Activated B cell treated with CpG ODN at 0.5 μM for 24 hours (primary cell): ENCODE measurements around the gene PLEKHA3. TPM values are rescaled to one million over a fixed set of nuclear protein-coding genes. Genes with fewer than 3 reads are reported as not detected.

ENCODE experiments used
- ATAC-seq: fragments of 200-7000 bp; cut with Tn5 transposase; one replicate; pipeline ENCODE4 v1.10.0; 2021; ENCODE audit warnings: low read depth, mild to moderate bottlenecking, moderate library complexity
- CTCF ChIA-PET: fragments of 350-600 bp; sonication (Branson Sonifier 250); formaldehyde crosslinking; loops from one replicate; lab custom pipeline; 2021; ENCODE audit warnings: antibody characterized with exemption; lab: Charles Lee
- POLR2A ChIA-PET: fragments of 350-600 bp; sonication (Branson Sonifier 250); formaldehyde crosslinking; loops from one replicate; lab custom pipeline; 2021; ENCODE audit warnings: antibody characterized with exemption; lab: Charles Lee
- DNase-seq: peaks from one replicate; pipeline ENCODE4 v3.0.0; 2022
- H3K27ac Mint-ChIP-seq: one replicate; pipeline ENCODE4 v1.8.0; 2020; ENCODE audit warnings: mixed read lengths
- H3K27me3 Mint-ChIP-seq: one replicate; pipeline ENCODE4 v1.8.0; 2021; ENCODE audit warnings: mixed read lengths
- H3K36me3 Mint-ChIP-seq: one replicate; pipeline ENCODE4 v1.8.0; 2021; ENCODE audit warnings: low read depth, mixed read lengths
- H3K4me1 Mint-ChIP-seq: one replicate; pipeline ENCODE4 v1.8.0; 2021; ENCODE audit warnings: mixed read lengths
- H3K4me3 Mint-ChIP-seq: one replicate; pipeline ENCODE4 v1.8.0; 2020; ENCODE audit warnings: mild to moderate bottlenecking, mixed read lengths
- H3K9me3 Mint-ChIP-seq: one replicate; pipeline ENCODE4 v1.8.0; 2020; ENCODE audit warnings: mixed read lengths
- intact Hi-C: fragments of 100-400 bp; cut with micrococcal nuclease; formaldehyde crosslinking; loops from one replicate; pipeline ENCODE4 v1.15.1; 2024
- total RNA-seq: library from RNA; stranded (reverse); gene quantifications from 2 replicates; pipeline ENCODE4 v1.2.3, GENCODE V29; 2022
- TF ChIP-seq, protein P1 (sequence below): fragments of 200-600 bp; IDR thresholded peaks from one replicate; pipeline ENCODE4 v1.8.0; 2022; ENCODE audit warnings: antibody characterized with exemption, mild to moderate bottlenecking

The PLEKHA3 gene
- total RNA-seq, 1 donor from 2014 or later = 29.6 TPM

DNA sequence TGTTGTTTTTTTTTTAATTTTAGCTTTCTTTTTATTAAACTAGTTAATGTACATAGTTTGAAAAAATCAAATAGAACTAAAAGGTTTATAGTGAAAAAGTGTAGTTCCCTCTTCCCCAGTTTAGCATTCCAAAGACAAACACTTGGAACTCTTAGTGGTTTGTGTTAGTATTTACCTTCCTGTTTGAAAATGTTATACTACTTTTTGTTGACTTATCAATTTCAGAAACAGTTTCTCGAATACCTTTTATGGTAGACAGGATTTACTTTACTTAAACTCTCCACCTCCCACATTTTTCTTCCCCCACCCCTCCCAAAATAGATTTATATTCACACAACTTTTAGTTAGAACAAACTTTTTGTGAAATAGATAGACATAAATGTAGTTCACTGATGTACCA lies 26.7 kb downstream of the PLEKHA3 start:
- H3K4me1 Mint-ChIP-seq = no peaks in the 10 kb centered on the region
- POLR2A ChIA-PET = interaction anchor here (1.2 kb wide), 1 partner anchor 12 kb away, joined by 5 read pairs; no protein-coding TSS in a partner anchor
- H3K4me3 Mint-ChIP-seq = no peak overlapping the region
- ATAC-seq (no peak), DNase-seq (no peak)
- TF ChIP-seq, protein P1, sequence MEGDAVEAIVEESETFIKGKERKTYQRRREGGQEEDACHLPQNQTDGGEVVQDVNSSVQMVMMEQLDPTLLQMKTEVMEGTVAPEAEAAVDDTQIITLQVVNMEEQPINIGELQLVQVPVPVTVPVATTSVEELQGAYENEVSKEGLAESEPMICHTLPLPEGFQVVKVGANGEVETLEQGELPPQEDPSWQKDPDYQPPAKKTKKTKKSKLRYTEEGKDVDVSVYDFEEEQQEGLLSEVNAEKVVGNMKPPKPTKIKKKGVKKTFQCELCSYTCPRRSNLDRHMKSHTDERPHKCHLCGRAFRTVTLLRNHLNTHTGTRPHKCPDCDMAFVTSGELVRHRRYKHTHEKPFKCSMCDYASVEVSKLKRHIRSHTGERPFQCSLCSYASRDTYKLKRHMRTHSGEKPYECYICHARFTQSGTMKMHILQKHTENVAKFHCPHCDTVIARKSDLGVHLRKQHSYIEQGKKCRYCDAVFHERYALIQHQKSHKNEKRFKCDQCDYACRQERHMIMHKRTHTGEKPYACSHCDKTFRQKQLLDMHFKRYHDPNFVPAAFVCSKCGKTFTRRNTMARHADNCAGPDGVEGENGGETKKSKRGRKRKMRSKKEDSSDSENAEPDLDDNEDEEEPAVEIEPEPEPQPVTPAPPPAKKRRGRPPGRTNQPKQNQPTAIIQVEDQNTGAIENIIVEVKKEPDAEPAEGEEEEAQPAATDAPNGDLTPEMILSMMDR = no peak
- H3K27me3 Mint-ChIP-seq = no peaks in the 10 kb centered on the region
- H3K9me3 Mint-ChIP-seq = no peaks in the 10 kb centered on the region
- peaks cover 56% of the 10 kb centered on the region for H3K36me3 Mint-ChIP-seq
- CTCF ChIA-PET = no interaction called here
- intact Hi-C loops = no loop called here
- no peak overlapping the region for H3K27ac Mint-ChIP-seq

DNA sequence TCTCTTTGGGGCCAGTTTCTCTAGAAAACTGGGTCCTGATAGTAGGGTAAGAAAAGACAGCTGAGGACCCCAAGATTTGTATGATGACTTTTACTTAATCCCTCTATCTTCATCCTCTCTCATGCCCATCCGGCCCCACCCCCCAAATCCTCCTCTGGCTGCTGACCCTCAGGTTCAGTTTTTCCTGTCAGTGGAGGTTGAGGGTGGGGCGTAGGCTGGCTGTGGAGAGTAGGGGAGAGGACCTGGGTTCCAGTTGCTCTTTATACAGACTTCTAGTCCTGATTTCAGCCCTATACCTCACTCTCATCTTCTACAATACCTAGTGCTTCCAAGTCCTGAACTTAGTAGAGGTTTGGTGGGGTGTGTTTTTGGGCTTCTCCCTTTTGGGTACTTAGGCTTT lies 28.4 kb downstream of the PLEKHA3 start:
- no peak for ATAC-seq
- DNase-seq = no peak
- H3K27me3 Mint-ChIP-seq = no peaks in the 10 kb centered on the region
- TF ChIP-seq, protein P1 = no peak
- CTCF ChIA-PET = no interaction called here
- no peak overlapping the region for H3K4me3 Mint-ChIP-seq
- peaks cover 50% of the 10 kb centered on the region for H3K36me3 Mint-ChIP-seq
- no peaks in the 10 kb centered on the region for H3K4me1 Mint-ChIP-seq
- no peak overlapping the region for H3K27ac Mint-ChIP-seq
- POLR2A ChIA-PET = no interaction called here
- intact Hi-C loops = no loop called here
- no peaks in the 10 kb centered on the region for H3K9me3 Mint-ChIP-seq

DNA sequence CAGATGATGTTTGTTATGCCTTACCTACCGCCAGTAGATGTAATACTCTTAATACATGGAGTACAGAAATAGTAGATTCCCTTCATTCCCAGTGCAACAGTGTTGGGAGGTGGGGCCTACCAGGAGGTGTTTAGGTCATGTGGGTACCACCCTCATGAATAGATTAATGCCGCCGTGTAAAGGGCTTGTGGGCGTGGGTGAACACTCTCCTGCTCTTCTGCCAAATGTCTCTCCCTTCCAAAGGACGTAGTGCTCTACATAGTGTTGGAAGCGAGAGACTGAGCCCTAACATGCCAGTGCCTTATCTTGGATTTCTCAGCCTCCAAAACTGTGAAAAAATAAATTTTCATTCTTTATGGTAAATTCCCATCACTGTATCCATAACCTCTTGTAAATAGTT lies 30.1 kb downstream of the PLEKHA3 start:
- intact Hi-C loops = no loop called here
- Mint-ChIP-seq H3K36me3 (peaks cover 50% of the 10 kb centered on the region), H3K27me3 (no peaks in the 10 kb centered on the region), H3K9me3 (no peaks in the 10 kb centered on the region), H3K27ac (no peak overlapping the region), H3K4me3 (no peak overlapping the region), H3K4me1 (no peaks in the 10 kb centered on the region)
- ChIA-PET CTCF (no interaction called here), POLR2A (no interaction called here)
- DNase-seq (no peak), ATAC-seq (no peak)
- TF ChIP-seq, protein P1 = no peak

DNA sequence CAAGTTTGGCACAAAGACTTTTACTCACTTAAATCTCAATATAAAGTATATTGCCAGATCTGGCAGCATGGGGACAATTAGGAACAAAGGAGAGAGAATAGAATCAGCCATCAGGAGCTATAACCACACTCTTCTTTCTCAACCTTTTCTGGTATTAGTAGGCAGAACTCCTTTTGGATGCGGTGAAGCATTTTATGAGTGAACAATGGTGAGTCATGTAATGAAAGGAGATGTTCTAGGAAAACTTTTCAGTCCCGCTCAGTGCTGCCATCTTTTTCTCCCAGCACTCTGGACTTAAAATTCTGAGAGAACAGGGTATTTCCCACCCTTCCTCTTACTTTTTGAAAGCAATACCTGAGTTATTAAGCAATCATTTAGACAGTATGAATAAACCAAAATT lies 32.2 kb downstream of the PLEKHA3 start:
- intact Hi-C loops = no loop called here
- no peak overlapping the region for H3K4me3 Mint-ChIP-seq
- no peaks in the 10 kb centered on the region for H3K9me3 Mint-ChIP-seq
- no peaks in the 10 kb centered on the region for H3K4me1 Mint-ChIP-seq
- peaks cover 49% of the 10 kb centered on the region for H3K36me3 Mint-ChIP-seq
- CTCF ChIA-PET = no interaction called here
- POLR2A ChIA-PET = no interaction called here
- no peaks in the 10 kb centered on the region for H3K27me3 Mint-ChIP-seq
- ATAC-seq (no peak), DNase-seq (no peak)
- TF ChIP-seq, protein P1 = no peak
- no peak overlapping the region for H3K27ac Mint-ChIP-seq

DNA sequence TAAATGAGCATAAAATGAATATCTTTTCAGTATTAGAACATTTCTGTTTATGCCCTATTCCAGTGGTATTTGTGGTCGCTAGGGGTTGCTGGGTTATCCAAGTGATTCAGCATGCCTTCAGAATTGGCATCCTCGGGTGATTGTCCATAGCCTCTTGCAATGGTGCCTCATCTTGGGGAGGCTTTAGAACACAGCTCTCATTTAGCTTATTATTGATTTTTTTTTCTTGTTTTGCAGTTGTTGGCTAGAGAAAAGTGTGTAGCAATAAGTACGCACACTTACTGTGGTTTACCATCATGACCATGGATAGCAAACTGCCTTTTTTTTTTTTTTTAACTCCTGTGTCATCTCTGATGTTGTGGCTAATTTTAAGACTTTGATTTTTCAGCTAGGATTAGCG lies 33.6 kb downstream of the PLEKHA3 start:
- ATAC-seq = no peak

More for the DNA sequence above, 33.6 kb downstream of the PLEKHA3 start:
- Mint-ChIP-seq H3K4me1 (no peaks in the 10 kb centered on the region), H3K27me3 (no peaks in the 10 kb centered on the region), H3K9me3 (no peaks in the 10 kb centered on the region), H3K4me3 (no peak overlapping the region), H3K27ac (no peak overlapping the region), H3K36me3 (peaks cover 54% of the 10 kb centered on the region)
- intact Hi-C loops = no loop called here
- DNase-seq = no peak
- ChIA-PET POLR2A (no interaction called here), CTCF (no interaction called here)
- TF ChIP-seq, protein P1 = no peak
